Activated naive CD8-positive, alpha-beta T cell treated with anti-CD3 and anti-CD28 coated beads, Interleukin-2, amount 50 U/mL, for 16 hours (primary cell): ENCODE measurements around the gene CSAG3.
"Not testable (repeated sequence)": the region's sequence is repeated elsewhere in the genome, so short reads cannot be mapped to it uniquely, and the experiment has no call there.

ENCODE experiments used
- DNase-seq: peaks from one replicate; pipeline ENCODE4 v3.0.0-alpha.2; 2020; ENCODE audit warnings: low read depth, low spot score

The CSAG3 gene

GRCh38 chrX:152758918-152759317 lies at the start of gene CSAG3:
TSS of gene CSAG3 (plus strand) at chrX:152759218.
- DNase-seq, result not testable (repeated sequence)

DNA sequence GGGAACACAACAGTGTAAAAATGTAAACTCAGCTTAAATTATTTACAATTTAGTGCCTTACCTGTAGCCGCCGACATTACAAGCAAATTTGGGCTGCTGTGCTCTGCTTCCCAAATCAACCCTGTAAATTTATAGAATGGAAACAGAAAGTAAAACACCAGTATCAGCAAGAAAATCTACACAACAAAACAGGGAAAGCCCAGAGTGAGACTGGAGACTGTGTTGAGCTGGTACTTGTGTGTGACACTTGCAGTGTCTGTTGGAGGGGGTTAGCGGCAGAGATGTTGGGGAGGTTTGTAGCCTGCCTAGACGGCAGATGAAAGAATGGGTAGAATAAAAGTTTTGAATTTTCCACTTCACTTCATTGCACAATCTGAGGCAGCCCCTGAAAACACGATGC lies 45.8 kb upstream of the CSAG3 start:
- DNase-seq, result not testable (repeated sequence)

- not testable (repeated sequence) for DNase-seq
Observed at GRCh38 chrX:152713815-152714787, 44.9 kb upstream of the CSAG3 start, which contains the start of gene MAGEA2B. TSS of gene MAGEA2B (plus strand) at chrX:152714628. CDS start at chrX:152717107, 2,479 bp downstream.

- DNase-seq, result no peak
Observed at GRCh38 chrX:152725409-152725808, 33.6 kb upstream of the CSAG3 start.

DNA sequence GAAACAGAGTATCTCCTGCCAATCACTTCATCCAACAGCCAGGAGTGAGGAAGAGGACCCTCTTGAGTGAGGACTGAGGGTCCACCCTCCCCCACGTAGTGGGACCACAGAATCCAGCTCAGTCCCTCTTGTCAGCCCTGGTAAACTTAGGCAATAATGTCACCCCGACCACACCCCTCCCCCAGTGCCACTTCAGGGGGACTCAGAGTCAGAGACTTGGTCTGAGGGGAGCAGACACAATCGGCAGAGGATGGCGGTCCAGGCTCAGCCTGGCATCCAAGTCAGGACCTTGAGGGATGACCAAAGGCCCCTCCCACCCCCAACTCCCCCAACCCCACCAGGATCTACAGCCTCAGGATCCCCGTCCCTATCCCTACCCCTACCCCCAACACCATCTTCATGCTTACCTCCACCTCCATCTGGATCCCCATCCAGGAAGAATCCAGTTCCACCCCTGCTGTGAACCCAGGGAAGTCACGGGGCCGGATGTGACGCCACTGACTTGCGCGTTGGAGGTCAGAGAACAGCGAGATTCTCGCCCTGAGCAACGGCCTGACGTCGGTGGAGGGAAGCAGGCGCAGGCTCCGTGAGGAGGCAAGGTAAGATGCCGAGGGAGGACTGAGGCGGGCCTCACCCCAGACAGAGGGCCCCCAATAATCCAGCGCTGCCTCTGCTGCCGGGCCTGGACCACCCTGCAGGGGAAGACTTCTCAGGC lies 25.6 kb upstream of the CSAG3 start, which contains the start of the genes CSAG1 and MAGEA12:
TSS of gene CSAG1 (minus strand) at position 461 of the 715 bp plus-strand sequence. CDS start 1,261 bp downstream, outside the sequence.
TSS of gene MAGEA12 (plus strand) at position 497 of the 715 bp plus-strand sequence. CDS start 2,405 bp downstream, outside the sequence.
- DNase-seq, result no peak

GRCh38 chrX:152734143-152734858 lies 24.7 kb upstream of the CSAG3 start:
- not testable (repeated sequence) for DNase-seq

DNA sequence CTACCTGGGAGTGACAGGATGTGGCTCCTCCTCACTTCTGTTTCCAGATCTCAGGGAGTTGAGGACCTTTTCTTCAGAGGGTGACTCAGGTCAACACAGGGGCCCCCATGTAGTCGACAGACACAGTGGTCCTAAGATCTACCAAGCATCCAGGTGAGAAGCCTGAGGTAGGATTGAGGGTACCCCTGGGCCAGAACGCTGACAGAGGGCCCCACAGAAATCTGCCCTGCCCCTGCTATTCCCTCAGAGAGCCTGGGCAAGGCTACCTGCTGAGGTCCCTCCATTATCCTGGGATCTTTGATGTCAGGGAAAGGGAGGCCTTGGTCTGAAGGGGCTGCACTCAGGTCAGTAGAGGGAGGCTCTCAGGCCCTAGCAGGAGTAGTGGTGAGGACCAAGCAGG lies 23.9 kb upstream of the CSAG3 start:
- no peak for DNase-seq

- no peak for DNase-seq
Observed at GRCh38 chrX:152735860-152736511, 23.0 kb upstream of the CSAG3 start.

DNA sequence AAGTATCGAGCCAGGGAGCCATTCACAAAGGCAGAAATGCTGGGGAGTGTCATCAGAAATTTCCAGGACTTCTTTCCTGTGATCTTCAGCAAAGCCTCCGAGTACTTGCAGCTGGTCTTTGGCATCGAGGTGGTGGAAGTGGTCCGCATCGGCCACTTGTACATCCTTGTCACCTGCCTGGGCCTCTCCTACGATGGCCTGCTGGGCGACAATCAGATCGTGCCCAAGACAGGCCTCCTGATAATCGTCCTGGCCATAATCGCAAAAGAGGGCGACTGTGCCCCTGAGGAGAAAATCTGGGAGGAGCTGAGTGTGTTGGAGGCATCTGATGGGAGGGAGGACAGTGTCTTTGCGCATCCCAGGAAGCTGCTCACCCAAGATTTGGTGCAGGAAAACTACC lies 22.5 kb upstream of the CSAG3 start:
- DNase-seq, result not testable (repeated sequence)

DNA sequence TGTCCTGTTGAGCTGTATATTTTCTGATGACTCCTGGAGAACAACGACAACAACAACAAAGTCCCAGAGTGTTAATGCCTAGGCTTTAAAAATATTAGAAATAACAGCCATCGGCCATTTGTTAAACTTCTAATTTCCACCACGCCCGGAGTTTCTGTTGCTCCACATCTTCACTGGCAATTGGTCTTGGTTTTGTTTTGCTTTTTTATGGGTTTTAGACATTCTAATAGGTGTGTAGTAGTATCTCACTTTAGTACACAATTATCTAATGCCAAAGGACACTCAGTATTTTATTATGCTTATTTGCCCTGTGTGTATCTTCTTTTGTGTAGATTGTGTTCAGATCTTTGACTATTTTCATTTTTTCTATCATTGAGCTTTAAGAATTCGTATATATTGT lies 20.5 kb upstream of the CSAG3 start:
- DNase-seq, result no peak

- DNase-seq, result not testable (repeated sequence)
Observed at GRCh38 chrX:152753686-152754650, 5.0 kb upstream of the CSAG3 start, which contains the start of gene MAGEA2. TSS of gene MAGEA2 (minus strand) at chrX:152753842. CDS start at chrX:152751363, 2,479 bp downstream.

DNA sequence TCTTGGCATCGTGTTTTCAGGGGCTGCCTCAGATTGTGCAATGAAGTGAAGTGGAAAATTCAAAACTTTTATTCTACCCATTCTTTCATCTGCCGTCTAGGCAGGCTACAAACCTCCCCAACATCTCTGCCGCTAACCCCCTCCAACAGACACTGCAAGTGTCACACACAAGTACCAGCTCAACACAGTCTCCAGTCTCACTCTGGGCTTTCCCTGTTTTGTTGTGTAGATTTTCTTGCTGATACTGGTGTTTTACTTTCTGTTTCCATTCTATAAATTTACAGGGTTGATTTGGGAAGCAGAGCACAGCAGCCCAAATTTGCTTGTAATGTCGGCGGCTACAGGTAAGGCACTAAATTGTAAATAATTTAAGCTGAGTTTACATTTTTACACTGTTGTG lies 4.1 kb upstream of the CSAG3 start:
- not testable (repeated sequence) for DNase-seq

GRCh38 chrX:152759544-152759943 lies 526 bp downstream of the CSAG3 start:
- not testable (repeated sequence) for DNase-seq

DNA sequence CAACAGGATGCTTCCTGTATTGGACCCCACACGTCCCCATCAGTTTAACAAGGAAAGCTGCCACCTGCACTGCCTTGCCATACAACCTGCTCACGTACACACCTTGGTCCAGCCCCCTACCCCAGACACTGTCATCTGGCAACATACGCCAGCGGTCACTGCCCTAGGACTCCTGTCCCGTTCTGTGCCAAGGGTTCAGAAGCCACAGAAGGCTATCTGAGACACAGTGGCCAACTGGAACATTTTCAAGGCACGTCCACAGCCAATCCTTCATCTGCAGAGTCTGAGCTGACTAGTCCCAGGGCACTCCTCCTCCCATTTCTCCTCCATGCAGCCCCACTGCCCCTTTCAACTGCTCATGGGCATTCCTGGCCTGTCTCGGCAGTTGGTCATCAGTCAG lies 2.6 kb downstream of the CSAG3 start:
- DNase-seq, result not testable (repeated sequence)

- DNase-seq, result not testable (repeated sequence)
Observed at GRCh38 chrX:152766562-152766961, 7.5 kb downstream of the CSAG3 start.

DNA sequence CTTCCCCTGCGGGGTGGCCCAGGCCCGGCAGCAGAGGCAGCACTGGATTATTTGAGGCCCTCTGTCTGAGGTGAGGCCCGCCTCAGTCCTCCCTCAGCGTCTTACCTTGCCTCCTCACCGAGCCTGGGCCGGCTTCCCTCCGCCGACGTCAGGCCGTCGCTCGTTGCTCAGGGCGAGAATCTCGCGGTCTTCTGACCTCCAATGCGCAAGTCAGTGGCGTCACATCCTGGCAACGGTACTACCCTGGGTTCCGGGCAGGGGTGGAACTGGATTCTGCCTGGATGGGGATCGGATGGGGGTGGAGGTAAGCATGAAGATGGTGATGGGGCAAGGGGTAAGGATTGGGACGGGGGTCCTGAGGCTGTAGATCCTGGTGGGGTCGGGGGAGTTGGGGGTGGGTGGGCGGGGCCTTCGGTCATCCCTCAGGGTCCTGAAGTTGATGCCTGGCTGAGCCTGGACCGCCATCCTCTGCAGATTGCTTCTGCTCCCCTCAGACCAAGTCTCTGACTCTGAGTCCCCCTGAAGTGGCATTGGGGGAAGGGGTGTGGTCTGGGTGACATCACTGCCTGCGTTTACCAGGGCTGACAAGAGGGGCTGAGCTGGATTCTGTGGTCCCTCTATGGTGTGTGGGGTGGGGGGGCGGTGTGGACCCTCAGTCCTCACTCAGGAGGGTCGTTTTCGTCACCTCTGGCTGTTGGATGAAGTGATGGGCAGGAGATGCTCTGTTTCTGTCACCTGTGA lies 10.7 kb downstream of the CSAG3 start, which contains the start of gene MAGEA6:
TSS of gene MAGEA6 (minus strand) at position 141 of the 741 bp plus-strand sequence. CDS start 2,039 bp downstream, outside the sequence.
- not testable (repeated sequence) for DNase-seq

GRCh38 chrX:152787062-152787461 lies 28.0 kb downstream of the CSAG3 start:
- not testable (repeated sequence) for DNase-seq

GRCh38 chrX:152798945-152799344 lies 39.9 kb downstream of the CSAG3 start:
- DNase-seq, result no peak

GRCh38 chrX:152806035-152806434 lies 47.0 kb downstream of the CSAG3 start:
- no peak for DNase-seq
